ENCODE data around the gene MAP1LC3B2.

DNA sequence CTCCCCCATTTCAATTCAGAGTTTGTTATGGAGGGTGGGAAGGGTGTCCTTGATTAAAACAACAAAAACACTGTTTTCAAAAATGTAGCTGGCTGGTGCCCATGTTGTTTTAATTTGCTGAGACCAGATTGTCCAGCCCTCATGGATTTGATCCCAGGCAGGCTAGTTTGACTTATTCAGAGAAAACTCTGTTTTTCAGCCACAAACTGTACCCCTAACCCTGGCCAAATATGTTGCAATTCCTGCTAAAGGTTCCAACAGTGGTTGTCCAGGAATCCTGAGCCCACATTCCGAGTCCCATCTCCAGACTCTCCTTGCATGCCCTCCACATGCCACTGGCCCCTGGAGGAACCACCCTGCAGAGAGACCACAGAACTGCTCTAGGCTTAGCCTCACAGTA, 36.0 kb downstream of the MAP1LC3B2 start:
- TF ChIP-seq, protein P1, sequence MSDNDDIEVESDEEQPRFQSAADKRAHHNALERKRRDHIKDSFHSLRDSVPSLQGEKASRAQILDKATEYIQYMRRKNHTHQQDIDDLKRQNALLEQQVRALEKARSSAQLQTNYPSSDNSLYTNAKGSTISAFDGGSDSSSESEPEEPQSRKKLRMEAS (IDR thresholded peaks at IDR 0.05; ENCODE audit: low read depth, low read length) = no peak
- TF ChIP-seq, protein P2, sequence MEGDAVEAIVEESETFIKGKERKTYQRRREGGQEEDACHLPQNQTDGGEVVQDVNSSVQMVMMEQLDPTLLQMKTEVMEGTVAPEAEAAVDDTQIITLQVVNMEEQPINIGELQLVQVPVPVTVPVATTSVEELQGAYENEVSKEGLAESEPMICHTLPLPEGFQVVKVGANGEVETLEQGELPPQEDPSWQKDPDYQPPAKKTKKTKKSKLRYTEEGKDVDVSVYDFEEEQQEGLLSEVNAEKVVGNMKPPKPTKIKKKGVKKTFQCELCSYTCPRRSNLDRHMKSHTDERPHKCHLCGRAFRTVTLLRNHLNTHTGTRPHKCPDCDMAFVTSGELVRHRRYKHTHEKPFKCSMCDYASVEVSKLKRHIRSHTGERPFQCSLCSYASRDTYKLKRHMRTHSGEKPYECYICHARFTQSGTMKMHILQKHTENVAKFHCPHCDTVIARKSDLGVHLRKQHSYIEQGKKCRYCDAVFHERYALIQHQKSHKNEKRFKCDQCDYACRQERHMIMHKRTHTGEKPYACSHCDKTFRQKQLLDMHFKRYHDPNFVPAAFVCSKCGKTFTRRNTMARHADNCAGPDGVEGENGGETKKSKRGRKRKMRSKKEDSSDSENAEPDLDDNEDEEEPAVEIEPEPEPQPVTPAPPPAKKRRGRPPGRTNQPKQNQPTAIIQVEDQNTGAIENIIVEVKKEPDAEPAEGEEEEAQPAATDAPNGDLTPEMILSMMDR (IDR thresholded peaks at IDR 0.05 in 2 of 3, conservative IDR thresholded peaks at IDR 0.05 in 1 of 3; ENCODE audit: control insufficient read depth in 2 of 3, extremely low read depth in 1 of 3, insufficient read depth in 1 of 3, low read depth in 3 of 3, low read length in 3 of 3) = no peak
- TF ChIP-seq, protein P3, sequence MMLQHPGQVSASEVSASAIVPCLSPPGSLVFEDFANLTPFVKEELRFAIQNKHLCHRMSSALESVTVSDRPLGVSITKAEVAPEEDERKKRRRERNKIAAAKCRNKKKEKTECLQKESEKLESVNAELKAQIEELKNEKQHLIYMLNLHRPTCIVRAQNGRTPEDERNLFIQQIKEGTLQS (IDR thresholded peaks at IDR 0.05; ENCODE audit: borderline replicate concordance, extremely low read depth, low read depth, low read length) = no peak
- TF ChIP-seq SREBF1 (IDR thresholded peaks at IDR 0.05; ENCODE audit: low read length) = no peak
- no peak for TF ChIP-seq ZNF274 (IDR thresholded peaks at IDR 0.05; ENCODE audit: insufficient read depth, insufficient read length)
- no peak for TF ChIP-seq CHD1 (IDR thresholded peaks at IDR 0.05; ENCODE audit: low read depth, low read length)
- TF ChIP-seq BACH1 (IDR thresholded peaks at IDR 0.05; ENCODE audit: borderline replicate concordance) = no peak
- TF ChIP-seq SMAD1 (IDR thresholded peaks at IDR 0.05; ENCODE audit: low read depth, partially characterized antibody) = no peak
